PC-9 (cell line): Measurements from ENCODE around the gene DACT3. TPM values are rescaled to one million over a fixed set of nuclear protein-coding genes. Genes with fewer than 3 reads are reported as not detected.

ENCODE experiments used
- BruUV-seq: library from RNA; stranded (reverse); fragments of 400-500 nt; replicated peaks from 2 replicates; lab custom pipeline; 2021; lab: Mats Ljungman, UMichigan
- CTCF ChIA-PET: fragments of 300-600 bp; sonication (Branson Sonifier 250); formaldehyde crosslinking; loops from one replicate; lab custom pipeline; 2022; ENCODE audit warnings: antibody characterized with exemption; lab: Charles Lee
- POLR2A ChIA-PET: fragments of 300-600 bp; sonication (Branson Sonifier 250); formaldehyde crosslinking; loops from one replicate; lab custom pipeline; 2022; ENCODE audit warnings: antibody characterized with exemption; ENCODE audit not compliant: unreplicated experiment; lab: Charles Lee
- DNase-seq, 2 experiments: peaks; one replicate each; pipeline versions ENCODE4 v3.0.0 to v3.0.0-alpha.2; 2015 to 2022; ENCODE audit warnings: mixed read lengths in 1 of 2
- H2AFZ ChIP-seq: fragments of 200-600 bp; sonication (generic); 2 replicates; pipeline ENCODE4 v1.8.1; 2017; ENCODE audit warnings: antibody characterized with exemption
- H3F3A ChIP-seq: fragments of 200-600 bp; sonication (generic); 2 replicates; pipeline ENCODE4 v1.8.1; 2017; ENCODE audit warnings: antibody characterized with exemption, mild to moderate bottlenecking, low read depth; ENCODE audit not compliant: insufficient read depth
- H3K27ac ChIP-seq: fragments of 200-600 bp; sonication (generic); 2 replicates; pipeline ENCODE4 v1.6.1; 2016; ENCODE audit warnings: mixed run types
- H3K27me3 ChIP-seq: fragments of 200-600 bp; sonication (generic); 2 replicates; pipeline ENCODE4 v1.6.1; 2016; ENCODE audit warnings: low read depth, mixed run types; ENCODE audit not compliant: insufficient read depth
- H3K36me3 ChIP-seq: fragments of 200-600 bp; sonication (generic); 2 replicates; pipeline ENCODE4 v1.6.1; 2016; ENCODE audit warnings: low read depth, mixed run types
- H3K4me1 ChIP-seq: fragments of 200-600 bp; sonication (generic); replicated peaks from 2 replicates; pipeline ENCODE4 v1.6.1; 2016; ENCODE audit warnings: mixed run types; ENCODE audit not compliant: insufficient read depth
- H3K4me2 ChIP-seq: fragments of 200-600 bp; sonication (generic); 2 replicates; pipeline ENCODE4 v1.6.1; 2017; ENCODE audit warnings: mixed run types
- H3K4me3 ChIP-seq: fragments of 200-600 bp; sonication (generic); 2 replicates; pipeline ENCODE4 v1.6.1; 2016; ENCODE audit warnings: mixed run types
- H3K79me2 ChIP-seq: fragments of 200-600 bp; sonication (generic); 2 replicates; pipeline ENCODE4 v1.6.1; 2017; ENCODE audit warnings: low read depth, mixed run types
- H3K9me2 ChIP-seq: fragments of 200-600 bp; sonication (generic); 2 replicates; pipeline ENCODE4 v1.8.1; 2017; ENCODE audit warnings: mild to moderate bottlenecking; ENCODE audit not compliant: insufficient read depth
- H3K9me3 ChIP-seq: fragments of 200-600 bp; sonication (generic); 2 replicates; pipeline ENCODE4 v1.8.1; 2016; ENCODE audit warnings: low read depth; ENCODE audit not compliant: insufficient read depth
- H4K20me1 ChIP-seq: fragments of 200-600 bp; sonication (generic); 2 replicates; pipeline ENCODE4 v1.8.1; 2017; ENCODE audit not compliant: insufficient read depth
- EZH2 ChIP-seq: fragments of 200-600 bp; sonication (generic); IDR thresholded peaks from 2 replicates; pipeline ENCODE4 v1.8.0; 2017; ENCODE audit warnings: antibody characterized with exemption, low read depth
- intact Hi-C: fragments of 100-400 bp; cut with micrococcal nuclease; formaldehyde crosslinking; loops from one replicate; pipeline ENCODE4 v1.10.0; 2022; ENCODE audit not compliant: unreplicated experiment
- total RNA-seq: library from RNA; stranded (reverse); gene quantifications from 2 replicates; pipeline ENCODE4 v1.2.3, GENCODE V29; 2021
- TF ChIP-seq, protein P1 (sequence below): fragments of 200-600 bp; sonication (generic); conservative IDR thresholded peaks from 2 replicates; pipeline ENCODE4 v1.6.1; 2017; ENCODE audit warnings: mixed run types, antibody characterized with exemption, mild to moderate bottlenecking, moderate library complexity

DACT3 gene
- total RNA-seq, 1 experiment from 2014 or later, result 0.13 TPM

DNA sequence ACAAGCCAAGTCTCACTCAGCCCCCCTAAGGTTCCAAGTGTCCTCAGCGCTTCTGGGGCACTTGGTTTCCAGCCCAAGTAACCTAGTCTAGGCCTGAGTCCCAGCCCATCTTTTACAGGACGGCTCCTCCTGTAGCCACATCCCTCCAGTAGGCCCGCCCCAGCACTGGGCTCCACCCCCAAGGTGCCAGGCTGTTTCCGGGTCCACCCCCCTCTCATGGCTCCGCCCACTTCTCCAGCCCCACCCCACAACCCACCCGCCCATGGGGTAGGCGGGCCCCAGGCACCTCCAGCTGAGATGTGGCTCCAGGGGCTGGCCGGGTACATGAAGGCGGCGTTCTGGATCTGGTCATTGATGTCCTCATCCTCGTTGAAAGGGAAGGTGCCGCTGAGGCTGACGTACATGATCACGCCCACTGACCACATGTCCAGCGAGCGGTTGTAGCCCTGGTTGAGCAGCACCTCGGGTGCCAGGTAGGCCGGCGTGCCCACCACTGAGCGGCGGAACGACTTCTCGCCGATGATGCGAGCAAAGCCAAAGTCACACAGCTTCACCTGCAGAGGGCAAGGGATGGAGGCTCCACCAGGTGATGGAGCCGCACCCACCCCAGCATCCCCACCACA, 17.2 kb upstream of the DACT3 start:
- no peak overlapping the region for H3K4me3 ChIP-seq
- DNase-seq, result peak in 1 of 2 experiments; percentile 31
- peaks cover 33% of the 10 kb centered on the region for H3K36me3 ChIP-seq
- no peak overlapping the region for H3K27ac ChIP-seq
- POLR2A ChIA-PET, result no interaction called here
- H3K4me1 ChIP-seq, result no peaks in the 10 kb centered on the region
- no peak for TF ChIP-seq EZH2
- TF ChIP-seq, protein P1, sequence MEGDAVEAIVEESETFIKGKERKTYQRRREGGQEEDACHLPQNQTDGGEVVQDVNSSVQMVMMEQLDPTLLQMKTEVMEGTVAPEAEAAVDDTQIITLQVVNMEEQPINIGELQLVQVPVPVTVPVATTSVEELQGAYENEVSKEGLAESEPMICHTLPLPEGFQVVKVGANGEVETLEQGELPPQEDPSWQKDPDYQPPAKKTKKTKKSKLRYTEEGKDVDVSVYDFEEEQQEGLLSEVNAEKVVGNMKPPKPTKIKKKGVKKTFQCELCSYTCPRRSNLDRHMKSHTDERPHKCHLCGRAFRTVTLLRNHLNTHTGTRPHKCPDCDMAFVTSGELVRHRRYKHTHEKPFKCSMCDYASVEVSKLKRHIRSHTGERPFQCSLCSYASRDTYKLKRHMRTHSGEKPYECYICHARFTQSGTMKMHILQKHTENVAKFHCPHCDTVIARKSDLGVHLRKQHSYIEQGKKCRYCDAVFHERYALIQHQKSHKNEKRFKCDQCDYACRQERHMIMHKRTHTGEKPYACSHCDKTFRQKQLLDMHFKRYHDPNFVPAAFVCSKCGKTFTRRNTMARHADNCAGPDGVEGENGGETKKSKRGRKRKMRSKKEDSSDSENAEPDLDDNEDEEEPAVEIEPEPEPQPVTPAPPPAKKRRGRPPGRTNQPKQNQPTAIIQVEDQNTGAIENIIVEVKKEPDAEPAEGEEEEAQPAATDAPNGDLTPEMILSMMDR, result no peak
- no TSS peak for BruUV-seq
- CTCF ChIA-PET, result no interaction called here
- peaks cover 5% of the 10 kb centered on the region; the same call in 1 of the 2 replicates for H3F3A ChIP-seq
- H4K20me1 ChIP-seq, result peaks cover 10% of the 10 kb centered on the region; the same call in 1 of the 2 replicates
- H2AFZ ChIP-seq, result no peak overlapping the region
- no peak overlapping the region for H3K4me2 ChIP-seq
- no peaks in the 10 kb centered on the region for H3K9me2 ChIP-seq
- H3K27me3 ChIP-seq, result no peaks in the 10 kb centered on the region
- H3K9me3 ChIP-seq, result no peaks in the 10 kb centered on the region
- no peaks in the 10 kb centered on the region for H3K79me2 ChIP-seq
- intact Hi-C loops, result no loop called here

DNA sequence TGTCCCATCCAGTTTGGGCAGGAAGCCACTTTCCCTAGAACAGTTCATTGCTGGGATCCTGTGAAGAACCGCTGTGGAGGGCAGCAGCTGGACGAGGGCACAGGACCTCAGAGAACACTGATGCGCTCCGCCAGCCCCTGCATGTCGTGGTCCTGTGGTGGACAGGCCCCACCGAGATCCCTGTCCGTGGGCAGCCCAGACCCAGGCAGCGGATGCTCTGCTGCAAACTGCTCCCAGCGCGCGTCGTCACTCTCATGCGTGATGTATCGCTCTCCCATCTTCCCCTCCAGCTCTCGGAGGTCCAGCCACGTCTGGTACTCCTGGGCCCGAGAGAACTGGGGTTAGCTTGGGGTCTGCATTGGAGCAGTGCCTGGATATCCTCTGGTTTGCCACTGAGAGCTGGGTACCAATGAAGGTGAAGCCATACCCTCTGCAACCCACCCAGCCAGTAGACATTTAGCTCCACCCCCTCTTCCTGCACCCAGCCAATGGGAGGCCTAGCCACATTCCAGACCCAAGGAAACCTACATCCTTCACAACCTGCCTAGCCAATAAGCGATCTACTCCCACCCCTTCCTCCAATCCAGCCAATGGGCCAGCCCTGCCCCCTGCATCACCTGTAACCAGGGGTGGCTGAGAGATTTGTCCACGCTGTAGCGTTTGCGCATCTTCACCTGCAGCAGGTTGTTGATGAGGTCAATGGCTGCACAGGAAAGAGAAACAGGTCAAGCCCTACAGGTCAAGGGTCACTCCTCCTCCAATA, 13.6 kb upstream of the DACT3 start:
- Histone ChIP-seq H3K36me3 (peaks cover 17% of the 10 kb centered on the region), H3K27me3 (no peaks in the 10 kb centered on the region), H3K4me1 (no peaks in the 10 kb centered on the region), H3K27ac (no peak overlapping the region), H2AFZ (no peak overlapping the region), H3F3A (peaks cover 9% of the 10 kb centered on the region), H4K20me1 (peaks cover 10% of the 10 kb centered on the region; the same call in 1 of the 2 replicates), H3K4me3 (no peak overlapping the region), H3K9me3 (no peaks in the 10 kb centered on the region), H3K4me2 (no peak overlapping the region), H3K9me2 (no peaks in the 10 kb centered on the region), H3K79me2 (no peaks in the 10 kb centered on the region)
- ChIA-PET POLR2A (no interaction called here), CTCF (no interaction called here)
- TF ChIP-seq EZH2, result no peak
- TF ChIP-seq, protein P1, result no peak
- intact Hi-C loops, result no loop called here
- BruUV-seq, result no TSS peak
- no peak for DNase-seq

DNA sequence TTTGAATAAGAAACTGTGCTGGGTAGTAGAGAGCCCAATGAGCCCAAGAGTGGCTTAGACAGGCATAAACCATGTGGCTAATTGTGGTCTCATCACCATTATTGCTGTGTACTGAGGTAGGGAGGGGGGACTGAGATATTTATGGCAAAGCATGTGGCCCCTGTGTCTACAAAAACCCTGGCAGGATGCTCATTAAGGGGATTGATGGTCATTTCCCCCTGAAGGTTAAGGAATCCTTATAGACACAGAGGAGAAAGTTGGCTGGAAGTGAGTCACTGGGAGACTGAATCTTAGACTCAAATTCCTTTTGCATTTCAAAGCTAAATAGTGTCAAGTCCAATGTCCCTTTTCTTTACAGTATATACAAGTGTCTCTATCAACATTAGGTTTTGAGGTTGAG, 9.8 kb upstream of the DACT3 start:
- H3K27me3 ChIP-seq, result no peaks in the 10 kb centered on the region
- H2AFZ ChIP-seq, result no peak overlapping the region
- H3K4me3 ChIP-seq, result no peak overlapping the region
- H3K9me2 ChIP-seq, result no peaks in the 10 kb centered on the region
- no TSS peak for BruUV-seq
- no peaks in the 10 kb centered on the region for H3K4me1 ChIP-seq
- intact Hi-C loops, result no loop called here
- ChIA-PET CTCF (no interaction called here), POLR2A (no interaction called here)
- no peak overlapping the region for H3K27ac ChIP-seq
- H3K9me3 ChIP-seq, result no peaks in the 10 kb centered on the region
- H3F3A ChIP-seq, result peaks cover 9% of the 10 kb centered on the region
- H4K20me1 ChIP-seq, result no peaks in the 10 kb centered on the region
- H3K36me3 ChIP-seq, result no peaks in the 10 kb centered on the region
- no peak for TF ChIP-seq EZH2
- TF ChIP-seq, protein P1, result no peak
- no peaks in the 10 kb centered on the region for H3K79me2 ChIP-seq
- no peak for DNase-seq
- no peak overlapping the region for H3K4me2 ChIP-seq
